Kidney (tissue), 14 donors: ENCODE measurements around the gene AURKA. TPM values are rescaled to one million over a fixed set of nuclear protein-coding genes. Genes with fewer than 3 reads are reported as not detected.

Experiments
- DNase-seq, 5 donors: peaks; one replicate each; pipeline ENCODE4 v3.0.0-alpha.2; 2013 to 2020
- FAIRE-seq: peaks from 2 replicates; lab custom pipeline; 2012; peaks lifted over from hg19 to GRCh38; lab: Jason Lieb, UNC
- H3K27ac ChIP-seq, 2 donors: one replicate each; pipeline ENCODE4 v1.7.0; 2013; ENCODE audit warnings: low read depth in 2 of 2, low read length in 2 of 2, inconsistent platforms in 1 of 2
- H3K27me3 ChIP-seq: one replicate; pipeline ENCODE4 v1.7.1; 2013; ENCODE audit warnings: low read length, inconsistent platforms; ENCODE audit not compliant: control insufficient read depth, insufficient read depth
- H3K36me3 ChIP-seq, 3 donors: one replicate each; pipeline versions ENCODE4 v1.7.0 to v1.7.1; 2013; ENCODE audit warnings: low read length in 3 of 3, control low read depth in 1 of 3, inconsistent platforms in 1 of 3; ENCODE audit not compliant: insufficient read depth in 3 of 3, control insufficient read depth in 2 of 3
- H3K4me1 ChIP-seq, 3 donors: one replicate each; pipeline versions ENCODE4 v1.7.0 to v1.7.1; 2013; ENCODE audit warnings: low read length in 3 of 3, inconsistent platforms in 1 of 3, low read depth in 1 of 3; ENCODE audit not compliant: control insufficient read depth in 2 of 3, insufficient read depth in 2 of 3
- H3K4me3 ChIP-seq, 3 donors: one replicate each; pipeline versions ENCODE4 v1.7.0 to v1.8.1; 2013; ENCODE audit warnings: low read length in 3 of 3, control low read depth in 1 of 3, inconsistent platforms in 1 of 3
- H3K9ac ChIP-seq, 3 donors: one replicate each; pipeline versions ENCODE4 v1.7.0 to v1.7.1; 2013; ENCODE audit warnings: low read length in 3 of 3, control low read depth in 1 of 3, inconsistent platforms in 1 of 3
- H3K9me3 ChIP-seq, 3 donors: one replicate each; pipeline versions ENCODE4 v1.7.0 to v1.7.1; 2013; ENCODE audit warnings: low read length in 3 of 3, control low read depth in 1 of 3, inconsistent platforms in 1 of 3; ENCODE audit not compliant: control insufficient read depth in 2 of 3, insufficient read depth in 1 of 3
- CTCF ChIP-seq: IDR thresholded peaks from 3 replicates; pipeline ENCODE4 v1.5.1; 2012; ENCODE audit warnings: mild to moderate bottlenecking, moderate library complexity, borderline replicate concordance; ENCODE audit not compliant: insufficient read depth; ENCODE audit errors: extremely low read depth
- intact Hi-C: fragments of 100-400 bp; cut with DNase I; formaldehyde crosslinking; loops from one replicate; pipeline ENCODE4 v1.11.1; 2022
- polyA plus RNA-seq: library from polyadenylated mRNA; stranded (reverse); fragments of 350-450 nt; fragmentation: Illumina TruSeq; extraction: RNeasy Lipid Tissue Mini Kit (QIAGEN cat#74804); gene quantifications from one replicate; pipeline ENCODE4 v1.2.3, GENCODE V29; 2014; ENCODE audit warnings: low read depth, low replicate concordance; ENCODE audit not compliant: insufficient read depth
- total RNA-seq: library from RNA; stranded (reverse); fragmentation: NEBNext Ultra II Directional; extraction: Animal tissue kit (Norgen Biotek cat#: 25700); gene quantifications from one replicate; pipeline ENCODE4 v1.2.1, GENCODE V29; 2021
- donor health status: control.
- donor health status: control.
- donor health status: control.
- donor health status: control.
- donor health status: control.
- donor health status: DM: yes; HTN: yes; CAD: no.
- donor health status: Normal renal cell carcinoma (clear cell type).

The AURKA gene
- total and polyA plus RNA-seq, 2 donors from 2014 or later = 2.7 to 3.3 TPM

- H3K36me3 ChIP-seq = no peaks in the 10 kb centered on the region
- H3K27ac ChIP-seq = no peak overlapping the region
- TF ChIP-seq CTCF = no peak
- intact Hi-C loops = no loop called here
- H3K27me3 ChIP-seq = no peaks in the 10 kb centered on the region
- no peaks in the 10 kb centered on the region for H3K9me3 ChIP-seq
- no peak overlapping the region for H3K9ac ChIP-seq
- FAIRE-seq (no peak), DNase-seq (no peak)
- peaks cover 0 to 3% (median 0%) of the 10 kb centered on the region in 3 donors for H3K4me1 ChIP-seq
- no peak overlapping the region for H3K4me3 ChIP-seq
Observed at GRCh38 chr20:56433221-56433879, 41.3 kb upstream of the AURKA start.

GRCh38 chr20:56431471-56431870 lies 39.5 kb upstream of the AURKA start:
- Histone ChIP-seq H3K36me3 (no peaks in the 10 kb centered on the region), H3K27me3 (no peaks in the 10 kb centered on the region), H3K9ac (no peak overlapping the region), H3K4me3 (no peak overlapping the region), H3K4me1 (peaks cover 0 to 3% (median 0%) of the 10 kb centered on the region in 3 donors), H3K9me3 (no peaks in the 10 kb centered on the region), H3K27ac (no peak overlapping the region)
- no peak for DNase-seq
- FAIRE-seq = no peak
- intact Hi-C loops = no loop called here
- TF ChIP-seq CTCF = no peak

GRCh38 chr20:56430957-56431356 lies 38.9 kb upstream of the AURKA start:
- no peak for TF ChIP-seq CTCF
- no peaks in the 10 kb centered on the region for H3K36me3 ChIP-seq
- no peak overlapping the region for H3K9ac ChIP-seq
- H3K27ac ChIP-seq = no peak overlapping the region
- DNase-seq = no peak
- peaks cover 0 to 3% (median 0%) of the 10 kb centered on the region in 3 donors for H3K4me1 ChIP-seq
- FAIRE-seq = no peak
- no peaks in the 10 kb centered on the region for H3K9me3 ChIP-seq
- intact Hi-C loops = no loop called here
- H3K27me3 ChIP-seq = no peaks in the 10 kb centered on the region
- no peak overlapping the region for H3K4me3 ChIP-seq
